HepG2 (cell line): ENCODE results near the gene NXPE3.

Experiments used
- FOXM1 ChIP-seq: sonication (generic); formaldehyde crosslinking; IDR thresholded peaks from 2 replicates; pipeline ENCODE4 v1.5.0; 2020; ENCODE audit warnings: missing genetic modification reagents
- IKZF5 ChIP-seq: IDR thresholded peaks from 2 replicates; pipeline ENCODE4 v1.6.1; 2018; ENCODE audit warnings: missing genetic modification reagents, mild to moderate bottlenecking, missing compliant biosample characterization
- SMAD3 ChIP-seq: sonication (generic); formaldehyde crosslinking; IDR thresholded peaks from 2 replicates; pipeline ENCODE4 v1.4.0; 2020; ENCODE audit warnings: missing genetic modification reagents
- ZNF605 ChIP-seq: sonication (generic); formaldehyde crosslinking; IDR thresholded peaks from 2 replicates; pipeline ENCODE4 v1.8.0; 2022; ENCODE audit warnings: mild to moderate bottlenecking, missing genetic modification reagents

GRCh38 chr3:101854608-101855304 is 75.7 kb downstream of the NXPE3 start:
- TF ChIP-seq ZNF605 (CRISPR knock-in tag): no peak
- no peak for TF ChIP-seq FOXM1 (CRISPR knock-in tag)
- TF ChIP-seq IKZF5 (CRISPR knock-in tag): no peak
- TF ChIP-seq SMAD3: 0 out of 2 replicates have a peak, but pooled peaks have one; percentile 30
